H9 (cell line): ENCODE results near the gene SSPN. TPM values are rescaled to one million over a fixed set of nuclear protein-coding genes. Genes with fewer than 3 reads are reported as not detected.

Experiments
- DNase-seq: peaks from one replicate; pipeline ENCODE4 v3.0.0-alpha.2; 2017
- H2AFZ ChIP-seq: one replicate; pipeline ENCODE4 v1.6.1; 2013; ENCODE audit warnings: mild to moderate bottlenecking, low read length, control low read depth, moderate library complexity
- H2AK5ac ChIP-seq: 2 replicates; pipeline ENCODE4 v1.6.1; 2013; ENCODE audit warnings: low read length, control low read depth, mixed read lengths; ENCODE audit not compliant: insufficient read length
- H2BK120ac ChIP-seq: one replicate; pipeline ENCODE4 v1.6.1; 2013; ENCODE audit warnings: low read depth, mild to moderate bottlenecking, low read length, control low read depth, inconsistent platforms; ENCODE audit not compliant: poor library complexity, severe bottlenecking
- H2BK12ac ChIP-seq: 2 replicates; pipeline ENCODE4 v1.6.1; 2013; ENCODE audit warnings: low read length, control low read depth, mixed read lengths, low read depth; ENCODE audit not compliant: insufficient read length
- H2BK15ac ChIP-seq: 2 replicates; pipeline ENCODE4 v1.6.1; 2013; ENCODE audit warnings: low read depth, low read length, control low read depth
- H2BK20ac ChIP-seq: one replicate; pipeline ENCODE4 v1.6.1; 2013; ENCODE audit warnings: low read depth, mild to moderate bottlenecking, low read length, control low read depth, inconsistent platforms; ENCODE audit not compliant: poor library complexity, severe bottlenecking
- H2BK5ac ChIP-seq: 2 replicates; pipeline ENCODE4 v1.6.1; 2013; ENCODE audit warnings: low read length, control low read depth, mixed read lengths; ENCODE audit not compliant: insufficient read length
- H3K14ac ChIP-seq: 2 replicates; pipeline ENCODE4 v1.6.1; 2013; ENCODE audit warnings: low read length, control low read depth; ENCODE audit not compliant: insufficient read depth
- H3K18ac ChIP-seq: 2 replicates; pipeline ENCODE4 v1.6.1; 2013; ENCODE audit warnings: low read depth, mild to moderate bottlenecking, mixed read lengths, low read length, control low read depth; ENCODE audit not compliant: insufficient read length
- H3K23ac ChIP-seq: 2 replicates; pipeline ENCODE4 v1.6.1; 2013; ENCODE audit warnings: low read length, control low read depth, mixed read lengths, low read depth; ENCODE audit not compliant: insufficient read length
- H3K23me2 ChIP-seq: 2 replicates; pipeline ENCODE4 v1.6.1; 2013; ENCODE audit warnings: low read depth, mild to moderate bottlenecking, mixed read lengths, low read length, control low read depth; ENCODE audit not compliant: insufficient read length, poor library complexity, severe bottlenecking
- H3K27ac ChIP-seq: 2 replicates; pipeline ENCODE4 v1.5.1; 2013; ENCODE audit warnings: low read length, control low read depth, mixed read lengths, low read depth; ENCODE audit not compliant: insufficient read length
- H3K27me3 ChIP-seq: 2 replicates; pipeline ENCODE4 v1.6.1; 2013; ENCODE audit warnings: low read length, control low read depth, inconsistent platforms; ENCODE audit not compliant: insufficient read depth
- H3K4ac ChIP-seq: 2 replicates; pipeline ENCODE4 v1.6.1; 2013; ENCODE audit warnings: low read depth, mild to moderate bottlenecking, control low read depth, inconsistent platforms, low read length, moderate library complexity
- H3K4me1 ChIP-seq: 2 replicates; pipeline ENCODE4 v1.6.1; 2013; ENCODE audit warnings: low read length, control low read depth, inconsistent platforms; ENCODE audit not compliant: insufficient read depth
- H3K4me2 ChIP-seq: 2 replicates; pipeline ENCODE4 v1.6.1; 2013; ENCODE audit warnings: low read length, control low read depth, mixed read lengths; ENCODE audit not compliant: insufficient read length, insufficient read depth
- H3K56ac ChIP-seq: 2 replicates; pipeline ENCODE4 v1.6.1; 2013; ENCODE audit warnings: low read depth, mild to moderate bottlenecking, mixed read lengths, low read length, control low read depth; ENCODE audit not compliant: insufficient read length
- H3K79me1 ChIP-seq: 2 replicates; pipeline ENCODE4 v1.6.1; 2013; ENCODE audit warnings: low read depth, mild to moderate bottlenecking, moderate library complexity, low read length, control low read depth, inconsistent platforms; ENCODE audit not compliant: insufficient read depth, poor library complexity, severe bottlenecking
- H3K79me2 ChIP-seq: 2 replicates; pipeline ENCODE4 v1.6.1; 2013; ENCODE audit warnings: low read length, control low read depth, inconsistent platforms; ENCODE audit not compliant: insufficient read depth
- H3K9ac ChIP-seq: 2 replicates; pipeline ENCODE4 v1.6.1; 2013; ENCODE audit warnings: low read length, control low read depth, mixed read lengths; ENCODE audit not compliant: insufficient read length; ENCODE audit errors: extremely low read depth
- H3K9me3 ChIP-seq: one replicate; pipeline ENCODE4 v1.6.1; 2013; ENCODE audit warnings: low read depth, low read length, inconsistent platforms; ENCODE audit not compliant: control insufficient read depth
- H3T11ph ChIP-seq: one replicate; pipeline ENCODE4 v1.6.1; 2013; ENCODE audit warnings: mild to moderate bottlenecking, low read length, control low read depth, inconsistent platforms
- H4K20me1 ChIP-seq: one replicate; pipeline ENCODE4 v1.6.1; 2013; ENCODE audit not compliant: control insufficient read depth, insufficient read length, insufficient read depth
- H4K5ac ChIP-seq: 2 replicates; pipeline ENCODE4 v1.6.1; 2013; ENCODE audit warnings: low read depth, mild to moderate bottlenecking, mixed read lengths, low read length, control low read depth; ENCODE audit not compliant: insufficient read length
- H4K8ac ChIP-seq: replicated peaks from 2 replicates; pipeline ENCODE4 v1.6.1; 2013; ENCODE audit warnings: low read length, control low read depth, mixed read lengths, low read depth; ENCODE audit not compliant: insufficient read length
- H4K91ac ChIP-seq: 2 replicates; pipeline ENCODE4 v1.6.1; 2013; ENCODE audit warnings: low read depth, mild to moderate bottlenecking, moderate library complexity, mixed read lengths, low read length, control low read depth; ENCODE audit not compliant: insufficient read length
- H3K27ac Mint-ChIP-seq, 3 experiments: 2 replicates in 2 of 3; 3 replicates in 1 of 3; pipeline ENCODE4 v1.8.0; 2020 to 2021; ENCODE audit warnings: mixed read lengths in 3 of 3, mild to moderate bottlenecking in 1 of 3, moderate library complexity in 1 of 3
- H3K27me3 Mint-ChIP-seq: 2 replicates; pipeline ENCODE4 v1.8.0; 2021; ENCODE audit warnings: low read depth, mild to moderate bottlenecking, moderate library complexity, mixed read lengths
- H3K36me3 Mint-ChIP-seq, 3 experiments: 2 replicates in 2 of 3; 3 replicates in 1 of 3; pipeline ENCODE4 v1.8.0; 2020 to 2021; ENCODE audit warnings: low read depth in 3 of 3, mixed read lengths in 3 of 3; ENCODE audit not compliant: insufficient read depth in 1 of 3
- H3K4me1 Mint-ChIP-seq, 2 experiments: 2 replicates each; pipeline ENCODE4 v1.8.0; 2020; ENCODE audit warnings: mixed read lengths in 2 of 2
- H3K4me3 Mint-ChIP-seq, 2 experiments: 2 replicates in 1 of 2; 3 replicates in 1 of 2; pipeline ENCODE4 v1.8.0; 2020 to 2021; ENCODE audit warnings: mild to moderate bottlenecking in 2 of 2, mixed read lengths in 2 of 2, moderate library complexity in 1 of 2
- H3K9me3 Mint-ChIP-seq, 2 experiments: 2 replicates in 1 of 2; 3 replicates in 1 of 2; pipeline ENCODE4 v1.8.0; 2020; ENCODE audit warnings: mild to moderate bottlenecking in 2 of 2, mixed read lengths in 2 of 2, moderate library complexity in 1 of 2
- CTCF ChIP-seq: fragments of 200-600 bp; sonication (generic); conservative IDR thresholded peaks from 3 replicates; pipeline ENCODE4 v1.8.0; 2021; ENCODE audit warnings: antibody characterized with exemption, mild to moderate bottlenecking
- WGBS: extraction: QIAGEN DNeasy Blood & Tissue Kit; methylation state at CpG from one replicate; pipeline ENCODE4 v1.1.7; 2013; ENCODE audit warnings: missing lambda C conversion rate, low lambda C conversion rate, mixed read lengths; ENCODE audit not compliant: insufficient read length; ENCODE audit errors: extremely low coverage; 5-methylcytosine and 5-hydroxymethylcytosine counted together
- total RNA-seq: library from RNA; stranded (reverse); gene quantifications from 2 replicates; pipeline ENCODE4 v1.2.1, GENCODE V29; 2021

The SSPN gene
- total RNA-seq, 1 experiment from 2014 or later = 0.81 TPM

- Histone ChIP-seq H4K91ac (no peak overlapping the region), H2BK15ac (no peak overlapping the region), H3K4ac (no peak overlapping the region), H3K27me3 (no peaks in the 10 kb centered on the region), H3K23me2 (no peaks in the 10 kb centered on the region), H3K27ac (no peak overlapping the region), H2BK5ac (no peak overlapping the region), H2AK5ac (no peak overlapping the region), H3K9me3 (no peaks in the 10 kb centered on the region), H3K56ac (no peak overlapping the region), H3K23ac (no peak overlapping the region), H4K8ac (no peak overlapping the region), H3K18ac (no peak overlapping the region), H3K79me2 (no peaks in the 10 kb centered on the region), H3K14ac (no peak overlapping the region), H3K9ac (no peak overlapping the region), H4K5ac (no peak overlapping the region), H3K79me1 (no peaks in the 10 kb centered on the region), H2AFZ (no peak overlapping the region), H2BK20ac (no peak overlapping the region), H3T11ph (no peak overlapping the region), H3K4me2 (no peak overlapping the region), H2BK12ac (no peak overlapping the region), H4K20me1 (no peaks in the 10 kb centered on the region), H2BK120ac (no peak overlapping the region), H3K4me1 (no peaks in the 10 kb centered on the region)
- Mint-ChIP-seq H3K4me1 (peaks cover 1 to 6% of the 10 kb centered on the region in 2 experiments), H3K4me3 (no peak overlapping the region), H3K27ac (no peak overlapping the region), H3K27me3 (peaks cover 4% of the 10 kb centered on the region), H3K36me3 (no peaks in the 10 kb centered on the region), H3K9me3 (no peaks in the 10 kb centered on the region)
- no peak for TF ChIP-seq CTCF
- WGBS = no CpG with 5 or more reads among the region's 2 CpGs
- no peak for DNase-seq
These were observed 73.6 kb downstream of the SSPN start for GRCh38 chr12:26268841-26269561.
